DMS 273 (cell line): ENCODE data around the gene SEMA4D.

Experiments
- DNase-seq: peaks from one replicate; lab custom pipeline; 2025; ENCODE audit not compliant: unreplicated experiment; lab: John Stamatoyannopoulos, UW

SEMA4D gene

GRCh38 chr9:89501311-89501898, 3.5 kb upstream of the SEMA4D start:
- DNase-seq = no peak

GRCh38 chr9:89500008-89500407, 2.1 kb upstream of the SEMA4D start:
- DNase-seq = no peak

- DNase-seq = no peak
Observed at GRCh38 chr9:89498852-89499480, 1.1 kb upstream of the SEMA4D start.

- DNase-seq = peak; percentile 27
Observed at GRCh38 chr9:89497257-89497963, 503 bp downstream of the SEMA4D start.

GRCh38 chr9:89496645-89497256, 1.2 kb downstream of the SEMA4D start:
- DNase-seq = no peak

GRCh38 chr9:89495824-89496560, 1.9 kb downstream of the SEMA4D start:
- DNase-seq = no peak

- DNase-seq = no peak
Observed at GRCh38 chr9:89494199-89494598, 3.7 kb downstream of the SEMA4D start.

GRCh38 chr9:89493671-89494070, 4.2 kb downstream of the SEMA4D start:
- DNase-seq = no peak

GRCh38 chr9:89493181-89493580, 4.7 kb downstream of the SEMA4D start:
- no peak for DNase-seq

GRCh38 chr9:89492586-89492985, 5.3 kb downstream of the SEMA4D start:
- no peak for DNase-seq

GRCh38 chr9:89491694-89492093, 6.2 kb downstream of the SEMA4D start:
- DNase-seq = no peak

GRCh38 chr9:89489548-89490530, 8.1 kb downstream of the SEMA4D start:
- peak; percentile 24 for DNase-seq

- DNase-seq = no peak
Observed at GRCh38 chr9:89488936-89489335, 9.0 kb downstream of the SEMA4D start.

- no peak for DNase-seq
Observed at GRCh38 chr9:89488131-89488530, 9.8 kb downstream of the SEMA4D start.

GRCh38 chr9:89486681-89487080, 11.2 kb downstream of the SEMA4D start:
- DNase-seq = no peak

- DNase-seq = no peak
Observed at GRCh38 chr9:89484475-89485404, 13.2 kb downstream of the SEMA4D start.

- no peak for DNase-seq
Observed at GRCh38 chr9:89483592-89484474, 14.1 kb downstream of the SEMA4D start.

GRCh38 chr9:89482901-89483361, 15.0 kb downstream of the SEMA4D start:
- DNase-seq = no peak
